GM21447 (cell line): Measurements from ENCODE around the gene ITGB1BP1.
"Not testable (repeated sequence)": the region's sequence is repeated elsewhere in the genome, so short reads cannot be mapped to it uniquely, and the experiment has no call there.

Experiments used
- ATAC-seq: cut with Tn5 transposase; IDR thresholded peaks from one replicate; pipeline ENCODE4 v1.9.1; 2021; ENCODE audit not compliant: unreplicated experiment

Gene ITGB1BP1

GRCh38 chr2:9401646-9402371 lies 21.5 kb downstream of the ITGB1BP1 start:
- ATAC-seq: no peak

- ATAC-seq: no peak
These were observed 22.2 kb downstream of the ITGB1BP1 start for GRCh38 chr2:9401059-9401547.

- no peak for ATAC-seq
These were observed 22.9 kb downstream of the ITGB1BP1 start for GRCh38 chr2:9400268-9401058.

GRCh38 chr2:9398881-9399780 lies 24.2 kb downstream of the ITGB1BP1 start:
- no peak for ATAC-seq

GRCh38 chr2:9398251-9398650 lies 25.1 kb downstream of the ITGB1BP1 start:
- ATAC-seq: not testable (repeated sequence)

GRCh38 chr2:9397201-9397600 lies 26.1 kb downstream of the ITGB1BP1 start:
- no peak for ATAC-seq

GRCh38 chr2:9394816-9395215 lies 28.5 kb downstream of the ITGB1BP1 start:
- no peak for ATAC-seq

GRCh38 chr2:9392898-9393765 lies 30.2 kb downstream of the ITGB1BP1 start:
- no peak for ATAC-seq

- ATAC-seq: no peak
These were observed 31.2 kb downstream of the ITGB1BP1 start for GRCh38 chr2:9391961-9392720.

- no peak for ATAC-seq
These were observed 32.3 kb downstream of the ITGB1BP1 start for GRCh38 chr2:9390991-9391390.

- ATAC-seq: no peak
These were observed 33.0 kb downstream of the ITGB1BP1 start for GRCh38 chr2:9390151-9390850.

GRCh38 chr2:9388950-9389911 lies 34.1 kb downstream of the ITGB1BP1 start:
- ATAC-seq: no peak

- ATAC-seq: no peak
These were observed 35.1 kb downstream of the ITGB1BP1 start for GRCh38 chr2:9388199-9388681.

GRCh38 chr2:9385841-9386240 lies 37.5 kb downstream of the ITGB1BP1 start:
- ATAC-seq: no peak

- ATAC-seq: no peak
These were observed 38.8 kb downstream of the ITGB1BP1 start for GRCh38 chr2:9384521-9384920.

- ATAC-seq: no peak
These were observed 40.6 kb downstream of the ITGB1BP1 start for GRCh38 chr2:9382604-9383235.
